Choroid plexus epithelial cell (primary cell): Measurements from ENCODE around the gene IPO4.

Experiments
- DNase-seq: peaks from one replicate; pipeline ENCODE4 v3.0.0-alpha.2; 2010; ENCODE audit warnings: low read depth
- H3K4me3 ChIP-seq: 2 replicates; pipeline ENCODE4 v1.5.1; 2011; ENCODE audit warnings: low read depth, mild to moderate bottlenecking, control low read depth, low read length, moderate library complexity
- CTCF ChIP-seq: conservative IDR thresholded peaks from 2 replicates; pipeline ENCODE4 v1.5.1; 2011; ENCODE audit warnings: low read depth, mild to moderate bottlenecking, control low read depth, inconsistent platforms, low read length, moderate library complexity

IPO4 gene

DNA sequence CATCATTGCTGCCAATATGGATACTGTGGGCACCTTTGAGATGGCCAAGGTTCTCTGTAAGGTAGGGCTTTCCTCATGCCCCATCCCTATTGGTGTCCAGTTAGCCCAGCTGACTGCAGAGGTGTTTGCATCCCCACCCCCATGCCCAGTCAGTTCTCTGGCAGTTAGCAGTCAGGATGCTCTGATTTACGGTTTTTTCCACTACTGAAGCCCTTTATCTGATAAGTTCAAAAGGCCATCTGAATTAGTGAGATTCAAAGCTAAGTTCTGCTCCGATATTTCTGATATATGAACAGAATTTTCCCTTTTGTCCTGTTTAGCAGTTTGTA lies 44.9 kb upstream of the IPO4 start:
- no peak for DNase-seq
- TF ChIP-seq CTCF, result no peak
- H3K4me3 ChIP-seq, result peak overlapping the region; percentile 89

- DNase-seq, result no peak
These were observed 44.3 kb upstream of the IPO4 start, which contains the start of gene GMPR2 for GRCh38 chr14:24232645-24233537. GMPR2 (plus strand) TSS chr14:24232929; CDS start chr14:24233254, 325 bp downstream.

GRCh38 chr14:24232121-24232644 lies 43.6 kb upstream of the IPO4 start, which contains the start of gene NEDD8:
NEDD8 (minus strand) TSS chr14:24232367; CDS start chr14:24232267, 100 bp downstream.
- TF ChIP-seq CTCF, result no peak
- peak within 1 kb of the TSS; percentile 89 for H3K4me3 ChIP-seq
- peak; percentile 96 for DNase-seq

More at GRCh38 chr14:24232645-24233537, 44.3 kb upstream of the IPO4 start, which contains the start of gene GMPR2:
- H3K4me3 ChIP-seq, result peak within 1 kb of the TSS; percentile 89
- TF ChIP-seq CTCF, result no peak

GRCh38 chr14:24231263-24232120 lies 42.9 kb upstream of the IPO4 start:
- H3K4me3 ChIP-seq, result peak overlapping the region; percentile 89
- DNase-seq, result no peak
- no peak for TF ChIP-seq CTCF

DNA sequence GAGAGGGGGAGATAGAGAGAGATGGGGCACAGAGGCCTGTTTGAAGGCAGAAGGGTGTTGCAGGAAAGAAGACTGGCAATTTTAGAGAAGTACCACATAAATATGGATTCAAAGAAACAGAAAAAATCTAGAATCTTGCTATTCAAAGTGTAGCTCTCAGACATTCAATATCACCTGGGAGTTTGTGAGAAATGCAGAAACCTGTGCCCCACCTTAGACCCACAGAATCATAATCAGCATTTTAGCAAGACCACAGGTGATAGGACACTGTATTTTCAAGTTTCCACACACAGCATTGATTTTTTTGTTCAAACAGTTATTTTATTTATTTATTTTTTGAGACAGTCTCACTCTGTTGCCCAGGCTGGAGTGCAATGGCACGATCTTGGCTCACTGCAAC lies 40.3 kb upstream of the IPO4 start:
- TF ChIP-seq CTCF, result no peak
- H3K4me3 ChIP-seq, result no peak overlapping the region
- no peak for DNase-seq

DNA sequence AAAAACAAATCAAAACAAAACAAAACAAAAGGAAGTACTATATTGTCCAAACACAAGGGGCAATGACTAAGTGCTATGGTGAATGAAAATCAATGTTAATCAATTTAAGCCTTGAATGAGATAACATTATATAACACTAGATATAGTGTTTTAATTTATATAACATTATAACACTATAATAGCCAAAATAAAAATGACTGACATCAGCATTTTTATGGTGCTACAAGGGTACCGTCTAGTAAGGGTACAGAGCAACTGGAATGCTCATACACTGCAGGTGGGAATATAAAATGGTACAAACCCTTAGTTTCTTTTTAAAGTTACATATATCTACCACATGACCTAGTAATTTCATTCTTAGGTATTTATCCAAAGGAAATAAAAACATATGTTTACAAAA lies 37.9 kb upstream of the IPO4 start:
- no peak for DNase-seq
- no peak for TF ChIP-seq CTCF
- H3K4me3 ChIP-seq, result no peak overlapping the region
